NCI-H2029 (cell line): ENCODE results near the gene SPAG6.
"Not testable (repeated sequence)": the region's sequence is repeated elsewhere in the genome, so short reads cannot be mapped to it uniquely, and the experiment has no call there.

Experiments used
- DNase-seq: peaks from one replicate; lab custom pipeline; 2025; lab: John Stamatoyannopoulos, UW

SPAG6 gene

DNA sequence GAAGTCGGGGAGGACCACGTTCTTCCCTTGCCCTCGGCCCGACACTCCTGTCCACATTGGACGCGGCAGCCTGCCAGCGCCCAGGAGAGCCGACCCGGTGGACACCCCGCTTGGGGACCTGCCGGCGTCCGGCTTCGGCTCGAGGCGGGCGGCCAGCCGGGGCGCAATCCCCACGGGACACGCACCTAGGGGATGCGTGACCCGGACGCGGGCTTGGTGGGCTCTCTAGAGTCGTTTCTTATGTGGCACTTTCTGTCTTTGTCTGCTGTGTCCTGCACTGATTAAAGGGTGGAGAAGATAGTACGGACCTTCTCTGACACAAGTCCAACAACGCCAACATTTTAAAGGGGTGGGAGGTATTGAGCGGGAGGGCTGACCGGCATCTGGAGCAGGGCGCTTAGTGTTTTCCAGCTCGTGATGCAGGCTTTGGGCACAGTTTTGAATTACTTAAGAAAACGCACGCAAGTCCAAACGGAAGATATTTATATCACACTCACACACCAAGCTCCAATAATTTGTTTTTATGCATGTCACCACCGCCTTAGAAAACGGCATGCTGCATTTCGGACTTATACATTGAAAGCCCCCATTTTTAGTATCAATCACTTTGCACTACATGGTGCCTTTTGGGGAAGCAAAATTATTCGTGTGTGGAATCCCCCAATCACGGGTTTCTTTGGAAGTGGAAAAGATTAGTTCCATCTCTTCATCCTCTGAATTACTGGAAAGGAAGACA, 3.9 kb upstream of the SPAG6 start:
- no peak for DNase-seq

DNA sequence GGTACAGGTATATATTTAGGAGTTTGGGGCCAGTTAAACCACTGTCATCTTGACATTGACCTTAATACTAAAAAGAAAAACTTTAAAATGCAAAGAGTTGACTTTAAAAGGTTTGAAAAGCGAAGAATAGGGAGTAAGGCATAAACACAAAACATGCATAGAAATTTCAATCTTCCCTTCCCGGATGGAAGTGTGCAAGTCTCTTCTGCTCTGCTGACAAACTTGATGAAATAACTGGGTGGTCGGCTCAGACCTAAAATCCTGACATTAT, 3.4 kb upstream of the SPAG6 start:
- no peak for DNase-seq

DNA sequence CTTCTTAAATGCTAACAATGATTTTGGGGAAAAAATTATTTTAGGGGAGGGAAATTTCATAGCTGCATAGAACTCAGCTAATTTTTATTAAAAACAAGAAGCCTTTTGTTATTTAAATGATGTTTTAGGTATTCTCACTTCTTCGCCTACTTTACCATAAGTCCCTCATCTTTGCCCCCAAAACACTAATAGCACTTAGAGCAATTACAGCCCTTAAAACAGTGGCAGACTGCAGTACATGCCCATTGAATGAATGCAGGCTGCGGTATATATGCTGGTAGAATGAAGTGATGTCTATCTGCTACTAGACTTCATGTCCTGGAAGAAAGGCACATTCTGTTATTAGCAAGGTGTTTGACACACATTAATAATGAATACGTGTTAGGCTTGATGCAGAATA, 2.9 kb upstream of the SPAG6 start:
- no peak for DNase-seq

DNA sequence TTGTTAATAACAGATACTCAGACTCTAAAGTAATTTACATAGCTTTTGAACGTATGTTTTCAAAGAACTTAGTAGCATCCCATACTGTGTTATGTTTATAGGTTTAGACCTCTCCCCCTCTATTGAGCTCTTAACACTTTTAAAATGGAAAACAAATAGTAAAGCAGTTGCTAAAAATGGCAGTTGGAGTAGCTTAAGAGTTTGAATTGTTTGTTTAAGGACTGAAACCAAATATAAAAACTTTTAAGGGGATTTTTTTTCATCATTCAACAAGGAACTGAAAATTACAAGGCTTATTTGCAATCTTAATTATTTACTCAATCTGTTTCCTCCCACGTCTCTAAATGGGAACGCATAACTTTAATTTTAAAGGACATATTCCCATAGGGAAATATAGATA, 1.6 kb upstream of the SPAG6 start:
- DNase-seq = no peak

DNA sequence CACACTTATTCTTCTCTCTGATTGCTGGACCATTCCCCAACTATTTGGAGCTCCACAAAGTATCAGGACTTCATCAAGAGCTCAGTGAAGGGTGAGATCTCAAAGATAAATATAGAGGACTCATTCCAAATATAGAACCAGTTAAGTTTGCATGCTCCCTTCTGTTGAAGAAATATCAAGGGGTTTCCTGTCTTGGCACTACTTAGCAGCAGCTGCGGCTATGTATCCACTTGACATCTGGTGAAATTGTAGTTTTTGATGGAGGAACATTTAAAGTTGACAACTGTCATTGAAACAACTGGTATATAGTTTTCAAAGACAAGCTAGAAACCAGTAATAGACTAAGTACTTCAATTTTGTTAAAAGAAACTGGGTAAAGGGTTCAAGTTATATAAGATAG, 1.0 kb upstream of the SPAG6 start:
- DNase-seq = no peak

DNA sequence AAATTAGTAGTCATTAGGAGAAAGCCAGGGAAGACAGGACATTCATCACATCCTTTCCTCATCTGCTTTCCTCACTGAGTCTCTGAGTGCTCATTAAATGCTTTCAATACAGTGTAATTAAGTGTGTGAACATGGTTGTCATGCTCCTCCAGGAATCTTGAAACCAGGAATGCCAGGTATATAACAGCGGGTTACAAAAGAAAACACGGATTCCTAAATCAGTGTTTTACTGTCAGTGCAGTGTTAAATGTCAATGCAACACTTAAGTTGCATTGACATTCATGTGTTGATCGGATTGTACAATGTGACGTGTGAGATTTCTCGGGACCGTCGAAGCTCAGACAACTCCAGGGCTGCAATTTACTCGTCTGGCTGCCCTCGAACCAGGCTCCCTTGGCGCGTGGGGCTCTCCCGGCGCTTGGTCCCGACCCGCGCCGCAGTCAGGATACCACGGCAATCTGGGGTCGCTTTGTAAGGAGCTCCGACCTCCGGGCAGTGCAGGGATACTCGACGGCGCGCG, 455 bp upstream of the SPAG6 start:
- DNase-seq = no peak

DNA sequence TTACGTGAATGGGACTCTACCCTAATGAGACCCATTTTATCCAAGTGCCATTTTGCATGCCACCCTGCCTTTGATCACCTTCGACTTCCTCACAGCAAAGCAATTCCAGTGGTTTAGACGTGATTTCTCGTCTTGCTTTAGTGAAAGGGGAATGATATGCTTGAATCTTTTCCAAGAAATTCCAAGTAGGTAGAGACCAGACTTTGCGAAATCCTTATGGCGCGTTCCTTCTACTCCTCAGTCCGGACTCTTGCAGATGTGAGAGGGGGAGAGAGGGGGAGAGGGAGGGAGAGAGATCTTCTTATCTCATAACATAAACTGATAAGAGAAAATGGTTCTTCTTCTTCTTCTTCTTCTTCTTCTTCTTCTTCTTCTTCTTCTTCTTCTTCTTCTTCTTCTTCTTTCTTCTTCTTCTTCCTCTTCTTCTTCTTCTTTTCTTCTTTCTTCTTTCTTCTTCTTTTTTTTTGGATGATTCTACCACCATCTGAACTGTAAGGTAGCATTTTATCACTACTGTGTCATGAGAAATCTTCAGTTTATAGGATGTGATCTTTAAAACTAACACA, 883 bp downstream of the SPAG6 start:
- DNase-seq = no peak

DNA sequence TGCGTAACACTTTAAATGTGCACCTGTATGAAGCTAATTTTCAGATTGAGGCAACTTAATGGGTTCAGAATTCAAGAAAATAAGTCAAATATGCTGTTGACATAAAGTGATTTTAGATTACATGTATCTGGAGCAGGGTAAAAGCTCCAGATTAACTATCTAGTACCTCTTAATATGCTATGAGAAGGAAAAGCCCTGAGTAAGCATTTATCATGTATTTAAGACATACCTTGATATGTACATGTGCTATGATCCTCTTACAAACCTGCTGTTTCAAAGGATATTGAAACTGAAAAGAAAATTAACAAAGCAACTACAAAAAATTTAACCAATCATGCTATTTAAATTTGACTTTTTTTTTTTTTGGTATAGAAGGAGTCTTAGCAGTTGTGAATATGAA, 4.5 kb downstream of the SPAG6 start:
- no peak for DNase-seq

DNA sequence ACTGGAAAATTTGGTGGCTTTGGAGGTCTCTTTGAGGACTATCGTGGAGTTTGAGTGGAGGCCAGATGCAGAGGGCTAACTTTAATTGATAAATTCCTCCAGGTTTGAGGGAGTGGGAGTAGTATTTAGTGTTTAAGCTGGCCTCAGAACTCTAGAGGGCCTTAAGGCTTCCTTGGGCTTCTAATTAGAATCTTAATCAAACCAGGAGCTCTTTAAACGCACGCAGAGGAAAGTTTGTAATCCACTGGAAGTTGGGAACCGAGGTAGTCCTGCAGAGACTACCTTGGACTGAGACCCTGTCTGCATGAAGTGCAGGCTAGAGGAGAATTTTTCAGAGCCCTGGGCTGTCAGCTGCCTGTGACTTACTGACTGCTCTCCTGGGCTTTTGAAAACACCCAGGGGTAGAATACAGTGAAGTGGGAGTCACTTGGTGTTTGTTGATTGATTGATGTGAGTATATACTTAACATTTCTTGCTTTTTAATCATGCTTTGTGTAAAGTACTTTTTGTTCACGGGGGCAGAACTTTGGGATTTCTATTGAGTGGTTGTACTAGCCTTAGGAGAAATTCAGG, 5.9 kb downstream of the SPAG6 start:
- DNase-seq = no peak

DNA sequence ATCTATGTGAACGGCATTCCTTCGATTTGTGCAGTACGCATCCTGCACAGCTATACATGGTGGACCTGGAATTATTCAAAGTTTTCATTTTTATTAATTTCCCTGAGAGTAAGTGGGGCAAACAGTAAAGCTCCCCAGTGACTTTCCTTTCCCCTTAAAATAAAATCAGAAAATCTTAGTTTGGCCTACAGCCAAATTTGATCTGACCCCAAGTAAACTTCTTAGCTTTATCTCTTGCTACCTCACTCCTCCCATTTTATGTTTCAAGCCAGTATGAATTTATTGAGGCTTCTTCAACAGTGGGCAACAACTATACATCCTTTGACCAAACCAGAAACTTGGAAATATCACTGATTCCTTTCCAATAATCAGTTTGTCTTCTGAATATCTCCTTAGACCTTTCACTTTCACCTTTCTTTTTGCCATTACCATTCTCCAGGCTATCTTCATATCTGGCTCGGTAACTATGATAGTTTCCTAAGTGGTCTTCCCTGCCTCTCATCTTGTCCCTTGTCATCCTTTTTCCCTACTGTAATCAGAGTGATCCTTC, 11.1 kb downstream of the SPAG6 start:
- no peak for DNase-seq

DNA sequence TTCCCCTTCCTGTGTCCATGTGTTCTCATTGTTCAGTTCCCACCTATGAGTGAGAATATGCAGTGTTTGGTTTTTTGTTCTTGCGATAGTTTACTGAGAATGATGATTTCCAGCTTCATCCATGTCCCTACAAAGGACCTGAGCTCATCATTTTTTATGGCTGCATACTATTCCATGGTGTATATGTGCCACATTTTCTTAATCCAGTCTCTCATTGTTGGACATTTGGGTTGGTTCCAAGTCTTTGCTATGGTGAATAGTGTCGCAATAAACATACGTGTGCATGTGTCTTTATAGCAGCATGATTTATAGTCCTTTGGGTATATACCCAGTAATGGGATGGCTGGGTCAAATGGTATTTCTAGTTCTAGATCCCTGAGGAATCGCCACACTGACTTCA, 12.5 kb downstream of the SPAG6 start:
- DNase-seq = not testable (repeated sequence)

DNA sequence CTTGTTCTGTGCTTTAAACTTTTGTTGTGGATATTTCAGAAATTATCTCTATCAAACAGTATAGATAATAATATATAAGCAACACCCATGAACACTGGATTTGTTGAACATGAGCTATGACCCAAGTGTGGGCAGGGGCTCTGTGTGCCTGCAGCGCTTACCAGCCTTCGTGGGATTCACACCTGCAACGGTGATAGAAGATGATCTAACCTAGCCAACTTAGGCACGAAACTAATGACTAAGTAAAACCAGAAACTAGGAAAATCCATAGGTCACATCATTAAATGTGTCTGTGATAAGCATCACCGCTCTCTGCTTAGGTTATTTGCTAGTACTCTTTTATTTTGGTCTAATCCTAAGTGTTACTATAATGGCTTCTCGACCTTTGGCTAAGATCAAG, 18.0 kb downstream of the SPAG6 start:
- DNase-seq = no peak

DNA sequence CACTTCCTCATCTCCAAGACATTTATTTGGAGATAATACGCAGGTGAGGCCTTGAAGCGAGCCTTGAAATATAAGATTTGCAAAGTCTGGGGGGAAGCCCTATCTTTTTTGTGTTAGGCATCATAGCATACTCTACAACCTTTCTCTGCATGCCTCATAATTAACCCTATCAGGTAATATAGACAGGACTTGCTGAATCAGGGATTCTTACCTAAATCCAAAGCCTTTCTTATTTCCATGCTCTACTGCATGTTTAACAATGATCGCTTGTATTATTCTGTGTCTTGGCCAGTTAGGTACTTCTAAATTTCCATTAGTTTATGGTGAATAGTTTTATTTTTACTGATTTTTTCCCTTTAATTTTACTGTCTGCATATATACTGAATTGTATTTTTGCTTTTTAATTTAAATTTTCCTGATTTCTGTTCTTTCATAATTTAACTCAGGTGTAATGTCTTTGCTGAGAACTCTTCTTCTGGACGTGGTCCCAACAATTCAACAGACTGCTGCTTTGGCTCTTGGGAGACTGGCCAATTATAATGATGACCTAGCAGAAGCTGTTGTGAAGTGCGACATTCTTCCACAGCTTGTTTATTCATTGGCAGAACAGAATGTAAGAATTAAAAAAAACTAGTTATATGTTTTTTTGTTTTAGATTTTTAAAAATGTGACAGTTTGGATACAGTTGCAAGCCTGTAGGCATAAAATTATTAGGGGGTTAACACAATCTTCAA, 19.3 kb downstream of the SPAG6 start:
- no peak for DNase-seq

DNA sequence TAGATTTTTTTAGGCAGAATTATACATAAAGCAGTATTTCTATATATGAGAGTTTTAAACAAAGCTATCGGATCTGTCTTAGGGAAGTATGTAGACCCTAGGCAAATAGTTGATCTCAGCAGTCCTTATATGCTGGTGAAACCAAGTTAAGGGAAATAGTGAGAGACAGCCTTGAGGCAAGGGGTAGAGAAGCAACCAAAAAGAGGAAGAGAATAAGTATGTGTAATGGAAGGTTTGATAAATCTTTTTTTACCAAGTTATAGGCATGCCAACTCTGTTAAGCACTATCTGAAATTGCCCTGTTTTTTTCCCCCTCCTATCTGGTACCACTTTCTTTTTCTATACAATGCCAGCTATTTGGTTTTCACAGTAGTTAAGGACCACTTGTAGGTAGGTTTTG, 19.9 kb downstream of the SPAG6 start:
- no peak for DNase-seq

DNA sequence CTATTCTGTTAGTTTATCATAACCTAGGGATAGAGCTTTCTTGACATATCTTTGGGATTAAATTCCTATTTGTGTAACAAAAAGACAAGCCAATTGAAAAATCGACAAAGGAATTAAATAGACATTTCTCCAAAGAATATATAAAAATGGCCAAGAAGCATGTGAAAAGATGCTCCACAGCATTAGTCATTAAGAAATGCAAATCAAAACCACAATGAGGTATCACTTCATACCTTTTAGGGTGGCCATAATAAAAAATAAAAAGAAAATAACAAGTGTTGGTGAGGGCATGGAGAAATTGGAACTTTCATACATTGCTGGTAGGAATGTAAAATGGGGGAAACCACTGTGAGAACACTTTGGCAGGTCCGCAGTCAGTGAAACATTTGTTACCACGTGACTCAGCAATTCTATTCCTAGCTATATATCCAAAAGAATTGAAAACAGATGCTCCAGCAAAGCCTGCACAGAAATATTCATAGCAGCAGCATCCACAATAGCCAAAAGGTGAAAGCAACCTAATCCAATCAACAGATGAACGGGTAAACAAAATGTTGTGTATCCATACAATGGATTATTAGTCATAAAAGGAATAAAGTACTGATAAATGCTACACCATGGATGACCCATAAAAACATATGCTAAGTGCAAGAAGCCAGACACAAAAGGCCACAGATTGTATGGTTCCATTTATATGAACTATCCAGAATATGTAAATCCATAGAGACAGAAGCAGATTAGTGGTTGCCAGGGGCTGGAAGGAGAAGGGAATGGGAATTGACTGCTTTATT, 20.5 kb downstream of the SPAG6 start:
- no peak for DNase-seq

DNA sequence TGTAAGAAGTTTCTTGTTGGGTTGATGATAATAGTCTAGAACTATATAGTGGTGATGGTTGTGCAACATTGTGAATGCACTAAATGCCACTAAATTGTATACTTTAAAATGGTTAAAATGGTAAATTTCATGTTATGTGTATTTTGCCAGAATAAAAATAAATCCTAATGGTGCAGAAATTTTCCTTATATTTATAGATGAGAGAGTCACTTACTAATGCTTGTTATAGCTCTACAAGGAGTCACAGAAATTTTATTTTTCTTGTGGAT, 21.1 kb downstream of the SPAG6 start:
- no peak for DNase-seq

DNA sequence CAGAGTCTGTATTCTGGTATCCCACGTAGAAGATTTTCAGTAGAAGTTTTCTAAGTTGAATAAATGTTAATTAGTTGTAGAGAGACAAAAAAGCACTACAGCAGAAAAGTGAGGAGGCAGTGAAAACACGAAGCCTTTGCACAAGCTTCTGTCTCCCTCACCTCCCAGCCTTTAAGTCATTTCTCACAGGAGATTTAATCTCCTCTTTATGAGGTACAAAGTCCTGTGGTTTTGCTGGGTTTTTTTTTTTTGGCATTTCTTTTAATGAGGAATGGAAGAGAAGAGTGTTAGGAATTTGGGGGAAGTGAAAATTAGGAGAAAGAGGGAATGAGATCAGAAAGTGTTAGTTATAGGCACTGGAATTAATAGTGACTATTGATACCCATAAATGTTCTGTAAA, 21.5 kb downstream of the SPAG6 start:
- no peak for DNase-seq

DNA sequence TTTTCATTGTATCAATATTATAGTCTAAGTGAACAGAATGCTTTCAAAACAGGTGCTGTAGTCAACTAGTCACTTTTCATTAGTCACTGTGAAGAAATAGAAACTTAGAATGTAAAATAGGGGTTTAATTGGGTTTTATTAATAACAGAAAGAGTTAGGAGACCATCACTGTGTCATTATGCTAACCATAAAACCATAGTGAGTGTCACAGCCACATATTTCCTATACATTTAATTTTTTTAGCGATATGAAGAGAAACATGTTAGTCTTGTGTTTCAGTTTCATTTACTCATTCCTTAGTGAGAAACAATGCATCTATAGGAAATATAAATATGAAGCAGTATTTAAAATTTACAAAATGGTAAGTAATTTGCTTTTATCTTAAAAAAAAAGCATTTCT, 22.2 kb downstream of the SPAG6 start:
- DNase-seq = no peak

DNA sequence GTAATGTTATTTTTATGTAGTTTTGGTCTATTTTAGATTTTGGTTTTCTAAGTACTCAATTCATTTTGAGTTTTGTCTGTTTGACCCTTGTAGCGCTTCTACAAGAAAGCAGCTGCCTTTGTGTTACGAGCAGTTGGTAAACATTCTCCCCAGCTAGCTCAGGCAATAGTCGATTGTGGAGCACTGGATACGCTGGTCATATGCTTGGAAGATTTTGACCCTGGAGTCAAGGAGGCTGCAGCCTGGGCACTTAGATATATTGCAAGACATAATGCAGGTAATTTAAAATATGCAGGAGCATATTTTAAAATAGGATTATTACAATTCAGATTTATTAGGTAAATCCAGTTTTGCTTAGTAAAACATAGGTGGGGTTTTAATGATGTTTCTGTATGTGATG, 23.1 kb downstream of the SPAG6 start:
- no peak for DNase-seq

DNA sequence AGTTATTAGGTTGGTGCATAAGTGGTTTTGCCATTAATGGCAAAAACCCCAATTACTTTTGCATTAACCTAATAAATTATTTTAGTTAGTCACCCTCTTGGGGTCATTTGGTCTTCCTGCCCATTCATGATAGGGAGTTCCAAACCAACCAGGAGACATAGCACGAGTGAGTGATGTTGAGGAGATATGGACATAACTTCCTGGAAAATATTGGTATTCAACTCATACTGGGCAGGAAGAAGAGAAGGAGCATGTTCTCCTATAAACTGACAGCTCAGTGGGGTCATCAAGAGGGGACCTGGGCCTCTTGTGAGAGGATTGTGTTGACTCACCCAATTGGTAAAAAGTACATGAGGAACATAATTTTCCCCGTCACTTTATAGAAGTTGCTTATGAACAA, 23.7 kb downstream of the SPAG6 start:
- DNase-seq = no peak

DNA sequence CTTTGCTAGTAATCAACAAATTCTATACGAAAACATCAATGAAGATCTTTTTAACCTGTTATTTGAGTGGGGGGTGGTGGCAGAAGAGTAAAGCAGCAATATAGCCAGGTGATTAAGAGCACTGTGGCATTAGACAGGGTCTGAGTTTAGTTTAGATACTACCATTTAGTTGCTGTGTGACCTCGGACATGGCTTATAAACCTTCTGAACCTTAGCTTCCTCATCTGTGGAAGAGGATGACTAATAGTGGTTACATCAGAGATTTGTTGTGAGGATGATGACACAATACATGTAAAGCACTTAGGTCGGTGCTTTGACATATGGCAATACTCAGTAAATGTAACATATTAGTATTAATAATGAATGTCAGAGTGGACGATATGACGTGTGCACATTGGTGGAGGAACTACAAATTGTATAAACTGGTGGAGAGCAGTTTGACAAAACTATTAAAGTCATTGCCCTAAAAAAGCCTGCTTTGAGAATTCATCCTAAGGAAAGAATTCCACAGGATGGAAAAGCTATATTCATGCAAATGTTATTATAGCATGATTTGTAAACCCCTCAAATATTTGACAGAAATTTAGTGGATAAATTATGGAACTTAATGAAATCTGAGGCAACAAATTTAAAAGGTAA, 24.3 kb downstream of the SPAG6 start:
- DNase-seq = no peak

DNA sequence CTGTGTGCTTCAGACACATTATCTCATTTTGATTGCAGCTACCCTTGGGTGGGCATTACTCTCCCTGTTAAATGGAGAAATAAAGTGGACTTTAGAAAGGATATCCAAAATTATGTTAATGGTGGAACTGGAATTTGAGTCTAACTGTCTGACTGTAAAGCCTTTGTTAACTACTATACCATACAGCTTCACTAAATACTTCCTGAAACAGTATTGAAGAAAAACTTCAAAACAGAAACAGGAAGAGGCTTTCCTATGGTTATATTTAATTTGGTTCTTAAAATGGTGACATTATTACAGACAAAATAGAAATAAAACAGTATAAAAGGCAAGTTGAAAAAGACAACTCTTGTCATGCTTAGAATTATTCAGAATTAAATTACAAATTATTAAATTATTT, 25.0 kb downstream of the SPAG6 start:
- no peak for DNase-seq
